ENCODE data around the gene NQO2. TPM values are rescaled to one million over a fixed set of nuclear protein-coding genes. Genes with fewer than 3 reads are reported as not detected.

The NQO2 gene
- total and polyA plus RNA-seq, 10 of the 15 experiments (the other 5 are each of a cell fraction or from before 2014, with no cell fraction given) = 0.55 to 2.6 (median 0.80) TPM

- H4K20me1 ChIP-seq (ENCODE audit: control insufficient read depth, insufficient read depth) = no peaks in the 10 kb centered on the region
- no peak overlapping the region for H3K4me3 ChIP-seq
- FAIRE-seq (no peak), DNase-seq (ENCODE audit: low read depth, low spot score) (no peak), ATAC-seq (no peak)
- ChIA-PET POLR2A (interaction anchor here (1.3 kb wide), 1 partner anchor 18 kb away, joined by 3 read pairs; no protein-coding TSS in a partner anchor), SMC1A (ENCODE audit: uncharacterized antibody, unreplicated experiment) (no interaction called here), RAD21 (ENCODE audit: unreplicated experiment) (no interaction called here), CTCF (interaction anchor here (1.5 kb wide), 1 partner anchor 12 kb away, joined by 4 read pairs; no protein-coding TSS in a partner anchor)
- in situ Hi-C loops (cut with MboI) (no loop called here), intact Hi-C loops (cut with micrococcal nuclease; ENCODE audit: unreplicated experiment) (no loop called here)
- no peak overlapping the region for H3K4me2 ChIP-seq (ENCODE audit: control insufficient read depth, insufficient read depth)
- no peak overlapping the region for H3K27ac ChIP-seq (ENCODE audit: control insufficient read depth, insufficient read depth)
- no peaks in the 10 kb centered on the region for H3K4me1 ChIP-seq (ENCODE audit: control insufficient read depth, insufficient read depth, low read length)
- H3K79me2 ChIP-seq (ENCODE audit: control insufficient read depth, insufficient read depth, low read length) = no peaks in the 10 kb centered on the region
- no peaks in the 10 kb centered on the region for H3K36me3 ChIP-seq (ENCODE audit: control insufficient read depth in 2 of 2, insufficient read depth in 2 of 2, low read length in 1 of 2)
- no peak overlapping the region for H3K9ac ChIP-seq (ENCODE audit: control insufficient read depth, insufficient read depth, low read length)
- WGBS (ENCODE audit: insufficient coverage, insufficient replicate concordance, low lambda C conversion rate, missing lambda C conversion rate) = 84% methylated on average over 18 of the region's 18 CpGs
- no TSS peak for BruUV-seq (replicated peaks)
- H3K9me3 ChIP-seq (replicated peaks; ENCODE audit: control insufficient read depth, insufficient read depth, low read length) = peaks cover 12% of the 10 kb centered on the region; the same call in 2 of the 3 replicates
- TF ChIP-seq NFYA (IDR thresholded peaks at IDR 0.05; ENCODE audit: borderline replicate concordance, low read depth, low read length) (no peak), ZZZ3 (IDR thresholded peaks at IDR 0.05; ENCODE audit: control insufficient read depth, insufficient read length, low read depth) (no peak), BCL3 (IDR thresholded peaks at IDR 0.05; ENCODE audit: borderline replicate concordance, insufficient read depth, low read depth, low read length, poor library complexity, severe bottlenecking) (no peak), MEF2A (IDR thresholded peaks at IDR 0.05; ENCODE audit: insufficient read depth, low read depth, low read length) (no peak), IKZF1 (conservative IDR thresholded peaks at IDR 0.05) (no peak), CBX5 (IDR thresholded peaks at IDR 0.05; ENCODE audit: low read depth) (no peak), FOS (IDR thresholded peaks at IDR 0.05; ENCODE audit: borderline replicate concordance, extremely low read depth, insufficient read length) (no peak), STAT1 (conservative IDR thresholded peaks at IDR 0.05) (no peak), NFXL1 (IDR thresholded peaks at IDR 0.05; ENCODE audit: borderline replicate concordance) (no peak), WRNIP1 (IDR thresholded peaks at IDR 0.05; ENCODE audit: borderline replicate concordance, low read depth, low read length) (no peak), ZNF384 (IDR thresholded peaks at IDR 0.05; ENCODE audit: borderline replicate concordance, low read depth, low read length) (no peak), TARDBP (IDR thresholded peaks at IDR 0.05; ENCODE audit: borderline replicate concordance) (no peak), NR2F1 (conservative IDR thresholded peaks at IDR 0.05) (no peak), ZBTB33 (IDR thresholded peaks at IDR 0.05) (no peak), ATF2 (IDR thresholded peaks at IDR 0.05; ENCODE audit: low read length) (no peak), SMAD1 (IDR thresholded peaks at IDR 0.05; ENCODE audit: low read depth, partially characterized antibody) (no peak)
- H3K27me3 ChIP-seq (replicated peaks in 1 of 2; ENCODE audit: control insufficient read depth in 2 of 2, insufficient read depth in 2 of 2, low read length in 1 of 2) = no peaks in the 10 kb centered on the region
- no peak overlapping the region for H2AFZ ChIP-seq (ENCODE audit: control insufficient read depth, low read depth, low read length)
Observed at GRCh38 chr6:3013901-3014674, 14.4 kb downstream of the NQO2 start.
